Measurements from ENCODE around the gene TSC22D2.
"Not testable (repeated sequence)": the region's sequence is repeated elsewhere in the genome, so short reads cannot be mapped to it uniquely, and the experiment has no call there.

Gene TSC22D2

GRCh38 chr3:150462108-150462507, 54.0 kb downstream of the TSC22D2 start:
- H3K4me3 ChIP-seq (ENCODE audit: low read depth, low read length), result no peak overlapping the region
- DNase-seq (ENCODE audit: low read depth), result no peak
- no peak for TF ChIP-seq CTCF (IDR thresholded peaks at IDR 0.05; ENCODE audit: insufficient read depth, low read depth, low read length, missing control alignments)

- no peak for DNase-seq (ENCODE audit: low read depth)
- H3K4me3 ChIP-seq (ENCODE audit: low read depth, low read length), result no peak overlapping the region
- no peak for TF ChIP-seq CTCF (IDR thresholded peaks at IDR 0.05; ENCODE audit: insufficient read depth, low read depth, low read length, missing control alignments)
Observed at GRCh38 chr3:150464684-150465083, 56.6 kb downstream of the TSC22D2 start.

GRCh38 chr3:150467381-150467780, 59.3 kb downstream of the TSC22D2 start:
- no peak for DNase-seq (ENCODE audit: low read depth)
- no peak overlapping the region for H3K4me3 ChIP-seq (ENCODE audit: low read depth, low read length)
- no peak for TF ChIP-seq CTCF (IDR thresholded peaks at IDR 0.05; ENCODE audit: insufficient read depth, low read depth, low read length, missing control alignments)

- no peak overlapping the region for H3K4me3 ChIP-seq (ENCODE audit: low read depth, low read length)
- no peak for DNase-seq (ENCODE audit: low read depth)
- TF ChIP-seq CTCF (IDR thresholded peaks at IDR 0.05; ENCODE audit: insufficient read depth, low read depth, low read length, missing control alignments), result no peak
Observed at GRCh38 chr3:150469031-150469930, 61.2 kb downstream of the TSC22D2 start.

- no peak for DNase-seq (ENCODE audit: low read depth)
- no peak overlapping the region for H3K4me3 ChIP-seq (ENCODE audit: low read depth, low read length)
- TF ChIP-seq CTCF (IDR thresholded peaks at IDR 0.05; ENCODE audit: insufficient read depth, low read depth, low read length, missing control alignments), result no peak
Observed at GRCh38 chr3:150469931-150470740, 62.0 kb downstream of the TSC22D2 start.

- H3K4me3 ChIP-seq (ENCODE audit: low read depth, low read length), result no peak overlapping the region
- DNase-seq (ENCODE audit: low read depth), result no peak
- TF ChIP-seq CTCF (IDR thresholded peaks at IDR 0.05; ENCODE audit: insufficient read depth, low read depth, low read length, missing control alignments), result no peak
Observed at GRCh38 chr3:150472421-150472820, 64.3 kb downstream of the TSC22D2 start.

GRCh38 chr3:150473161-150473560, 65.1 kb downstream of the TSC22D2 start:
- DNase-seq (ENCODE audit: low read depth); H3K4me3 ChIP-seq (ENCODE audit: low read depth, low read length): not testable (repeated sequence)

Data from GM12865 (cell line).